HG02571 (cell line): ENCODE results near the gene CAND1.
"Not testable (repeated sequence)": the region's sequence is repeated elsewhere in the genome, so short reads cannot be mapped to it uniquely, and the experiment has no call there.

Experiments
- ATAC-seq: cut with Tn5 transposase; IDR thresholded peaks from one replicate; pipeline ENCODE4 v1.9.1; 2021; ENCODE audit warnings: mild to moderate bottlenecking, moderate library complexity; ENCODE audit not compliant: unreplicated experiment

The CAND1 gene

GRCh38 chr12:67338426-67338825 is 69.3 kb downstream of the CAND1 start:
- no peak for ATAC-seq

GRCh38 chr12:67339530-67339929 is 70.4 kb downstream of the CAND1 start:
- no peak for ATAC-seq

GRCh38 chr12:67341086-67341485 is 71.9 kb downstream of the CAND1 start:
- not testable (repeated sequence) for ATAC-seq

GRCh38 chr12:67344979-67345710 is 76.0 kb downstream of the CAND1 start:
- ATAC-seq, result no peak

GRCh38 chr12:67348683-67349082 is 79.5 kb downstream of the CAND1 start:
- no peak for ATAC-seq

GRCh38 chr12:67352682-67353081 is 83.5 kb downstream of the CAND1 start:
- ATAC-seq, result no peak

- no peak for ATAC-seq
These were observed 85.2 kb downstream of the CAND1 start for GRCh38 chr12:67354322-67354721.

- ATAC-seq, result no peak
These were observed 85.8 kb downstream of the CAND1 start for GRCh38 chr12:67354966-67355365.

- no peak for ATAC-seq
These were observed 86.5 kb downstream of the CAND1 start for GRCh38 chr12:67355428-67356379.

- no peak for ATAC-seq
These were observed 87.2 kb downstream of the CAND1 start for GRCh38 chr12:67356380-67356774.

GRCh38 chr12:67357376-67358125 is 88.4 kb downstream of the CAND1 start:
- no peak for ATAC-seq

- ATAC-seq, result no peak
These were observed 89.7 kb downstream of the CAND1 start for GRCh38 chr12:67358781-67359338.

GRCh38 chr12:67362526-67362925 is 93.4 kb downstream of the CAND1 start:
- no peak for ATAC-seq

- no peak for ATAC-seq
These were observed 95.1 kb downstream of the CAND1 start for GRCh38 chr12:67364228-67364627.

- no peak for ATAC-seq
These were observed 96.0 kb downstream of the CAND1 start for GRCh38 chr12:67365131-67365530.

GRCh38 chr12:67367843-67368242 is 98.7 kb downstream of the CAND1 start:
- no peak for ATAC-seq
